ENCODE measurements around the gene MEGF10.

The MEGF10 gene

DNA sequence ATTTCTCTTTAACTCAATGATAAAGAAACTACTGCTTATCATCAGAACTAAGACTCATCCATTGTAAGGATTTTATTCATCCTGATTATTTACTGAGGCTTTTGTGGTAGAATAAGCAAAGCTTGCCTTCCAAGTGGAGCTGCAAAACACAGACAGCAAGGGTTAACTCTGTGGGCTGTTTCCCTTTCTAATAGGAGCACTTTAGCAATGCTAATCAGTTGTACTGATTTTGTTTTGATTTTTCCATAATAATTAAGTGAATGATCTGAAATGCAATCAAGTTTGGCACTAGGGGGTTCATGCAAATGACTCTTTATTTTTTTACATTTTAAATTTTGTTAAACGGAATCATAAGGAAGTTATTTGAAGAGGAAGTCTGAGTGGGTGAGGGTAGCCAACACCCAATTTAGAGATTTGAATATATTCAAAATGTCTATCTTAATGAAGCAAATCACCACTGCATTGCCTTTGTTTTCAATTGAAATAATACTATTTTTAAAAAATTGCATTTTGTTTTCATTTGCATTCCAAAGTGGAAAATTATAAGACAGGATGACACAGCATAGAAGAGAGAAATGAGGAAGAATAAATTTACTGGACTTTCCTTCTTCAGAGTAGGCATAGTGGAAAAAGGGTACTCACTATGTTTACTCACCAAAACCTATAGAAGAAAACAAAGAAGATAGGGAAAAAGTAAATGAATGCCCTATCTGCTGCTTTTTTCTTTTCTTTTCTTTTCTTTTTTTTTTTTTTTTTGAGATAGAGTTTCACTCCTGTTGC lies 36.6 kb downstream of the MEGF10 start:
- no peak for DNase-seq (ENCODE audit: low spot score)

DNA sequence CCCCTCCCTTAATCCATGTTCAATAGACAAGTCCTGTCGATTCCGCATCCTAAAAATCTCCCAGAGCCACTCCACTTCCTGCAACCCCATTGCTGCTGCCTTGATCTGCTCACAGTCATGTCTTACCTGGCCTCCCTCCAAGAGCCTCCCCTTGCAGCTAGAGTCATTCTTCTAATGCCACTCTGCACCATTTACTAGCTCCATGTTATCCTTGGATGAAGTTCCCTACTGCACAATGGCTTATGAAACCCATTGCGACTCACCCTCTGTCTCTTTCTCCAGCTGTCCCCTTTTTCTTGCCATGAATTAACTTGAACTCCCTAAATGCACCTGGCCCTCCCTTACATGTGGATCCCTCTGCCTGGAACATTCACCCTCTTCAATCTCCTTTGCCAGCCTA lies 39.5 kb downstream of the MEGF10 start:
- DNase-seq (ENCODE audit: low spot score) = no peak

- no peak for DNase-seq (ENCODE audit: low spot score)
Observed at GRCh38 chr5:127331890-127332649, 41.5 kb downstream of the MEGF10 start.

DNA sequence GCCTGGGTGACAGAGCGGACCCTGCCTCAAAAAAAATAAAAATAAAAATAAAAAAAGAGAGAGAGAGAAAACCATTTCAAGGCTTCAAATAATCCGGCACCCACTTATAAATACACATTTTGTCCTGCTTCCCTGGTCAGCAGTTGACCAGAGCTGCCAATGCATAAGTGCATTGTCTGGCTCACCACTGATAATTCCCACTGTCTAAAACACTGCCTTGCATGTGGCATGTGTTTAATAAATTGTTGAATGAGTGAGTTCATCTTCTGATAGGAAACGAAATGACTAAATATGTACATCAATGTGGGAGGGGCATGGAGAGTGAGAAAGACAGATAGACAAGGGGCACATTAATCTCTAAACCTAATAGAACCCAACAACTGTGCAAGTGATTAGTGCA lies 42.9 kb downstream of the MEGF10 start:
- DNase-seq (ENCODE audit: low spot score) = no peak

- DNase-seq (ENCODE audit: low spot score) = no peak
Observed at GRCh38 chr5:127335381-127335780, 44.8 kb downstream of the MEGF10 start.

DNA sequence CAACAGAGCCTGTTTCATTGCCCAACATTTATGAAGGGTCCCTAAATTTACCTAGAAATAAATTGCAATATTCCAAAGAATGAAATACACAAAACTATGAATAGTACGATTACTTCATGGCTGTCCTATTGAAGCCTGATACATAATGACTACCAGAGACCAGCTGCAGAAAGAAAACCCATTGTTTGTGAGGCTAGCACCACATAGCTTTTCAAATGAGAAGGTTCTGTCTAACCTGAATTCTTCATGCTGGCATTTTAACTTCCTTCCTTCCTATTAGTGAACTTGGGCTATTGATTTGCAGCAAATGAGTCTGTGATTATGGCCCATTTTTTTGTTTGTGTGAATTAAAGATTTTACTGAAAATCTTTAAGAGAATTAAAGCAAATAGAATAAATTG lies 47.3 kb downstream of the MEGF10 start:
- no peak for DNase-seq (ENCODE audit: low spot score)

- no peak for DNase-seq (ENCODE audit: low spot score)
Observed at GRCh38 chr5:127338501-127338900, 47.9 kb downstream of the MEGF10 start.

GRCh38 chr5:127340606-127341005 lies 50.0 kb downstream of the MEGF10 start:
- DNase-seq (ENCODE audit: low spot score) = no peak

DNA sequence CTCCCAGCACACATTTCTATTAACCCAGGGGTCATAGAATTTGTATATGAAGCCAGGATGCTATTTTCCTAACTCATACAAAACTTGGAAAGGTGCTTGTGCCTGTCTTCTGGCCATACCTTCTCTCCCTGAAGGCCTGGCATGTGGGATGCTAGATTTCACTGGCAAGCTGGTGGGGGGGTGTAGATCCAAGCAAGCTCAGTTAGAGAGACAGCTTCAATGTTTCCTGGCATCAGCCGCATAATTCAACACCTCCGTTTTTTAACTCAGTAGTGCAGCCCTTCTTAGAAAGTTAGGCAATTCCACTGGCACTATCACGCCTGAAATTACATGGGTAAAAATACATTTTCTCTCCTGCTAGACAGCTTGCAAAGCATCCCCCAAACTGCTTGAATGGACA lies 51.8 kb downstream of the MEGF10 start:
- DNase-seq (ENCODE audit: low spot score) = no peak

DNA sequence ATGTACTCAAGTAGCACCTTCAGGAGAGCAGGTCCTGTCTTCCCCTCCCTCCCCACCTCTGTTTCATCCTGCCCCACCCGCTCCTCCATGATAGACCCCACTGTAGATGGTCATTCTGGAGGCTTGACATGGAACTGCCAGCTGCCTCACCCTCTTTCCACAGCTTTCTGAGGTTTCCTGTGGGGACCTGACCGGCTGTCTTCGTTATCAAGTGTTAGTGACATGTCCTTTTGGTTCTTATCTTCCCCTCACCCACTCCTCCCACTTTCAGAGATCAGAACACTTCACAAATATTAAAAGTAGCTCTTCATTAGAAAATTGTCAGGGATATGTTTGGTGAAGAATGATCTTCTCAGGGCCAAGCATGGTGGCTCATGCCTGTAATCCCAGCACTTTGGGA lies 52.7 kb downstream of the MEGF10 start:
- no peak for DNase-seq (ENCODE audit: low spot score)

DNA sequence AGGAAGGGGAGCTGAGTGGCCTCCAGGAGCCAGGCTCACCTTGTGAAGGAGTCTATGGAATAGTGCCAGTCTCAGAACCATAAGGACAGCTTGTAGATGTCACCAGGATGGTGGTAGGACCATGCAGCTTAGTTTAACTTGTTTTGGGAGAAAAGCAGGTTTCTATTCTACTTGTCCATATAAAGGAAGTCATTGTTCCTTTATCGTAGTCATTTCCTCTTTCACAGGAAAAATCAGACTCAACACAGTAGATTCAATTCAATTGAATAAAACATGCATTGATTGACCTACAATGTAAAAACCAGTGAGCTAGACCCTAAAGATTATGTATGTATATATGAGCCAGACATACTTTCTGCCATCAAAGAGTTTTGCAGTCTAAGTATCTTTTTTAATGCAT lies 53.3 kb downstream of the MEGF10 start:
- peak; percentile 55 for DNase-seq (ENCODE audit: low spot score)

DNA sequence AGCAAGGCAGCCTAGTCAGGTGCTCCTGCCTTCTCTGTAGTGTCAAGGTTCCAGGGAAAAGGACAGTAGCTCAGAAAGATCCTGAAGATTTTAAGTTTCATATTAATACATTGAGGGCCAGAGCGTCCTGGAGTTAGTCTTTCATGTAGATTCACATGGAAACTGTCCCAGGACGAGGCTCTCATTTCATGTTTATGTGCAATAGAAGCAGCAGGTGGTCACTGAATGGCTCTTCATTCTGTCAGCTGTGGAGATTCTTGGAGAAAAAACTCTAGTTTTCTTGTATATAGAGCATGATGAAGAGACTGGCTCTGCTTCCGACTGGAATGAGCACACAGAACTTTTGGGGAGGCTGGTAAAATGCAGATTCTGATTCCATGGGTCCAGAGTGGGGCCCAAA lies 54.3 kb downstream of the MEGF10 start:
- DNase-seq (ENCODE audit: low spot score) = no peak

DNA sequence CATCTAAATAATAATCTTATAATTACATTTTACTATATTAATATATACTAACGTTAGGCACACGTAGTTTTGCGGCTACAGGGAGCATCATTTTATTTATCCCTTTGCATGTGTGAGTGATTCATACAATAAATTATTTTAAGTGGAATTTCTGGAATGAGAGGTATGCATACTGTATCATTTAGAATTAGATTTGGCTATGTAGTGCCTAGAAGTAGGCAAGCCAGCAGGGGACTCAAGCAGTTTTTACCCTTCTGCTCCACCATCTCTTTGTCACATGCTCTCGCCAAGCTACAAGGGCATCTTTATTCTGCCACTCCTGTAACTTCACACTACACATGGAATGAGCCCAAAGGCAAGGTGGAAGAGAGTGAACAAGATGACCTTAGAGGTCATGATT lies 60.8 kb downstream of the MEGF10 start:
- no peak for DNase-seq (ENCODE audit: low spot score)

- no peak for DNase-seq (ENCODE audit: low spot score)
Observed at GRCh38 chr5:127352068-127352467, 61.5 kb downstream of the MEGF10 start.

DNA sequence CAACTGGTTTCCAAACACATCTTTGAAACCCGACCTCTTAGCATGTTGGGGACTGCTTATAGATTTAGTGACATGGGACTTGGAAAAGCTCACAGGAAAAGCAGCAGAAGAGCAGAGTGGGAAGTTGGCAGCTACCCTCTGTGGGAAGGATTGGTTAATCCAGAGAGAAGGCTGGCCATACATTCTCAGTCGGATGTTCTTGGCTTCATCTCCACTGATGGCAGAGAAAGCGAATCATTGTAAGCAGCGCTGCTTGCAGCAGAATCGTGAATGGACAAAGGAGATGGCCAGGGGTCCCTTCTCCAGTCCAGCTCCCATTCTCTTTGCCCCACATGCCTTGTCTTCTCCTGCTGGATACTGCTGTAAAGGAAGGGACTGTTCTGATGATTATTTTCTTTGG lies 62.7 kb downstream of the MEGF10 start:
- no peak for DNase-seq (ENCODE audit: low spot score)

- no peak for DNase-seq (ENCODE audit: low spot score)
Observed at GRCh38 chr5:127353796-127354195, 63.2 kb downstream of the MEGF10 start.

DNA sequence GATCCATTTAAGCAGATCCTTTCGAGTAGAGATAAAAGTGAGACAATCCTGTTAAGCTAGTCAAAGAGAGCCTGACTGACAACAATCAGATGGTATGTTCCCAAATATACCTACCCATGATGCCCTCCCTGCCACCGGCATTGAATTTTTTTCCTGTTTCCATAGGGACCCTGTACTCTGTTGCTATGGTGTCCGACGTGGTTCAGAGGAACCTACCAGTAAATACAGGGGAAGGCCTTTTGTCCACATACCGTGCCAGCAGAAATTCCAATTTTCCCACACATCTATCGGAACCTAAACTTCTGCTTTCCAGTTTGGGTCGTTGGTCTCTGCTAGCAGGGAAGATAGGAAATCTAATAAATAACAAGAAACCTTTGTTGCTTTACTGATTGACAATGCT lies 64.7 kb downstream of the MEGF10 start:
- DNase-seq (ENCODE audit: low spot score) = no peak

GRCh38 chr5:127358284-127358683 lies 67.7 kb downstream of the MEGF10 start:
- DNase-seq (ENCODE audit: low spot score) = peak; percentile 18

GRCh38 chr5:127358740-127359139 lies 68.1 kb downstream of the MEGF10 start:
- peak; percentile 32 for DNase-seq (ENCODE audit: low spot score)

GRCh38 chr5:127359502-127359901 lies 68.9 kb downstream of the MEGF10 start:
- DNase-seq (ENCODE audit: low spot score) = no peak

- DNase-seq (ENCODE audit: low spot score) = no peak
Observed at GRCh38 chr5:127363403-127363802, 72.8 kb downstream of the MEGF10 start.

- DNase-seq (ENCODE audit: low spot score) = no peak
Observed at GRCh38 chr5:127367029-127367428, 76.4 kb downstream of the MEGF10 start.

GRCh38 chr5:127367946-127368465 lies 77.4 kb downstream of the MEGF10 start:
- DNase-seq (ENCODE audit: low spot score) = no peak

All from COLO829 (cell line).